Prostate gland (tissue), 2 donors: ENCODE results near the gene HIVEP3. TPM values are rescaled to one million over a fixed set of nuclear protein-coding genes. Genes with fewer than 3 reads are reported as not detected.

Experiments
- DNase-seq: peaks from one replicate; pipeline ENCODE4 v3.0.0-alpha.2; 2019; ENCODE audit warnings: low spot score
- H3K27ac ChIP-seq, 2 donors: fragments of 200-600 bp; sonication (generic); 2 replicates each; pipeline ENCODE4 v1.5.1; 2017 to 2019
- H3K27me3 ChIP-seq: fragments of 200-600 bp; sonication (generic); replicated peaks from 2 replicates; pipeline ENCODE4 v1.5.1; 2019; ENCODE audit not compliant: insufficient read depth
- H3K36me3 ChIP-seq, 2 donors: fragments of 200-600 bp; sonication (generic); 1 replicate in 1 of 2; 2 replicates in 1 of 2; pipeline versions ENCODE4 v1.5.1 to v1.8.1; 2017 to 2019
- H3K4me1 ChIP-seq: fragments of 200-600 bp; sonication (generic); replicated peaks from 2 replicates; pipeline ENCODE4 v1.5.1; 2019
- H3K4me3 ChIP-seq, 2 donors: fragments of 200-600 bp; sonication (generic); 2 replicates each; pipeline ENCODE4 v1.5.1; 2017 to 2019
- H3K9me3 ChIP-seq: fragments of 200-600 bp; sonication (generic); 2 replicates; pipeline ENCODE4 v1.5.1; 2017
- CTCF ChIP-seq, 4 experiments: fragments of 200-600 bp in 2 of 4; fragments of 450-650 bp in 2 of 4; sonication (generic) in 2 of 4; IDR thresholded peaks; 1 replicate in 3 of 4; 2 replicates in 1 of 4; pipeline ENCODE4 v1.5.1; 2016 to 2019; ENCODE audit warnings: antibody characterized with exemption in 4 of 4, mild to moderate bottlenecking in 2 of 4, moderate library complexity in 2 of 4
- POLR2A ChIP-seq: fragments of 450-650 bp; IDR thresholded peaks from one replicate; pipeline ENCODE4 v1.6.1; 2016; ENCODE audit warnings: antibody characterized with exemption, mild to moderate bottlenecking
- POLR2AphosphoS5 ChIP-seq: sonication (generic); formaldehyde crosslinking; IDR thresholded peaks from one replicate; pipeline ENCODE4 v1.6.1; 2017; ENCODE audit warnings: antibody characterized with exemption
- WGBS: methylation state at CpG from one replicate; pipeline ENCODE4 v1.1.5; 2018; 5-methylcytosine and 5-hydroxymethylcytosine counted together
- intact Hi-C: fragments of 100-400 bp; cut with DNase I; formaldehyde crosslinking; loops from one replicate; pipeline ENCODE4 v1.14.2; 2022
- total RNA-seq, 2 donors: library from RNA; depleted of rRNA; stranded (reverse); fragments of >200 nt; gene quantifications; one replicate each; pipeline ENCODE4 v1.1.0, GENCODE V29; 2016

Gene HIVEP3
- total RNA-seq, 2 donors from 2014 or later = 9.3 to 11.2 TPM

- H3K36me3 ChIP-seq = no peaks in the 10 kb centered on the region
- peaks cover 10% of the 10 kb centered on the region for H3K4me1 ChIP-seq
- DNase-seq = peak; percentile 24
- H3K27me3 ChIP-seq = no peaks in the 10 kb centered on the region
- 58% methylated on average over 6 of the region's 6 CpGs for WGBS
- no peak overlapping the region for H3K4me3 ChIP-seq
- intact Hi-C loops = no loop called here
- H3K27ac ChIP-seq = peak overlapping the region; percentile 43 to 55
- TF ChIP-seq POLR2AphosphoS5 (peak; percentile 39), POLR2A (no peak), CTCF (IDR thresholded peaks at IDR 0.05) (no peak)
- H3K9me3 ChIP-seq = no peaks in the 10 kb centered on the region
Observed at GRCh38 chr1:41775956-41776585, 142.7 kb downstream of the HIVEP3 start.

- 83% methylated on average over 2 of the region's 2 CpGs for WGBS
- Histone ChIP-seq H3K27me3 (no peaks in the 10 kb centered on the region), H3K27ac (no peak overlapping the region), H3K4me3 (no peak overlapping the region), H3K4me1 (peaks cover 10% of the 10 kb centered on the region), H3K9me3 (no peaks in the 10 kb centered on the region), H3K36me3 (no peaks in the 10 kb centered on the region)
- intact Hi-C loops = no loop called here
- DNase-seq = no peak
- TF ChIP-seq CTCF (IDR thresholded peaks at IDR 0.05) (no peak), POLR2AphosphoS5 (no peak), POLR2A (no peak)
Observed at GRCh38 chr1:41774471-41774990, 144.2 kb downstream of the HIVEP3 start.

- Histone ChIP-seq H3K9me3 (no peaks in the 10 kb centered on the region), H3K4me3 (no peak overlapping the region), H3K27me3 (no peaks in the 10 kb centered on the region), H3K4me1 (peaks cover 10% of the 10 kb centered on the region), H3K27ac (no peak overlapping the region), H3K36me3 (no peaks in the 10 kb centered on the region)
- intact Hi-C loops = no loop called here
- TF ChIP-seq CTCF (IDR thresholded peaks at IDR 0.05) = no peak
- no peak for TF ChIP-seq POLR2AphosphoS5
- TF ChIP-seq POLR2A = no peak
- DNase-seq = no peak
- 90% methylated on average over 3 of the region's 3 CpGs for WGBS
Observed at GRCh38 chr1:41773842-41774241, 144.9 kb downstream of the HIVEP3 start.

- intact Hi-C loops = no loop called here
- Histone ChIP-seq H3K4me1 (peaks cover 10% of the 10 kb centered on the region), H3K9me3 (no peaks in the 10 kb centered on the region), H3K27ac (peak overlapping the region in 1 of 2 donors; percentile 3), H3K4me3 (no peak overlapping the region), H3K27me3 (no peaks in the 10 kb centered on the region), H3K36me3 (no peaks in the 10 kb centered on the region)
- TF ChIP-seq POLR2AphosphoS5 (peak; percentile 96), CTCF (IDR thresholded peaks at IDR 0.05) (no peak)
- DNase-seq = peak; percentile 90
- 50% methylated on average over 5 of the region's 5 CpGs for WGBS
Observed at GRCh38 chr1:41773144-41773591, 145.6 kb downstream of the HIVEP3 start.

GRCh38 chr1:41769068-41769467 is 149.7 kb downstream of the HIVEP3 start:
- no peaks in the 10 kb centered on the region for H3K4me1 ChIP-seq
- H3K4me3 ChIP-seq = no peak overlapping the region
- intact Hi-C loops = no loop called here
- no peaks in the 10 kb centered on the region for H3K36me3 ChIP-seq
- no peaks in the 10 kb centered on the region for H3K9me3 ChIP-seq
- H3K27ac ChIP-seq = no peak overlapping the region
- WGBS = 86% methylated on average over 2 of the region's 2 CpGs
- no peak for TF ChIP-seq POLR2AphosphoS5
- no peak for TF ChIP-seq CTCF (IDR thresholded peaks at IDR 0.05)
- TF ChIP-seq POLR2A = no peak
- no peaks in the 10 kb centered on the region for H3K27me3 ChIP-seq
- DNase-seq = no peak
